WI38 (cell line): ENCODE measurements around the gene GALNT15.

Source experiments
- H3K4me3 ChIP-seq: 2 replicates; pipeline ENCODE4 v1.5.1; 2011; ENCODE audit warnings: low read depth, mild to moderate bottlenecking, control low read depth, low read length
- TF ChIP-seq, protein P1 (sequence below): IDR thresholded peaks from 2 replicates; pipeline ENCODE4 v1.5.1; 2012; ENCODE audit warnings: low read depth, mild to moderate bottlenecking, control low read depth, low read length

The GALNT15 gene

DNA sequence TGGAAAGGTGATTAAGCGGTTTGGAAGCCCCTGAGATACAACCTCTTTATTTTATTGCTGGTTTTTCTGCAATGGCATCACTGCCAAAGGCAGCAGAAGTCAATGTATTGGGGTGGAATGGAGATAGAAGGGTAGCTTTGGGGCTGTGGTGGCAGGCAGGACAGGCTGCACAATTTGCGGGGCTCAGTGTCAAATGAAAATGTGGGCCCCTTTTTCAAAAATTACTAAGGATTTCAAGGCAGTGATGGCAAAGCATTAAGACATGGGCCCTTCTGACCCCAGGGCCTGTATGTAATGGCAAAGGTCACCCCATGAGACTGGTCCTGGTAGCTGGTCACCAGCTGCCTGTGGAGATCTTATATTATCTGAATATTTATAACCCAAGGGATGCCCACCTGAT is 29.3 kb upstream of the GALNT15 start:
- TF ChIP-seq, protein P1, sequence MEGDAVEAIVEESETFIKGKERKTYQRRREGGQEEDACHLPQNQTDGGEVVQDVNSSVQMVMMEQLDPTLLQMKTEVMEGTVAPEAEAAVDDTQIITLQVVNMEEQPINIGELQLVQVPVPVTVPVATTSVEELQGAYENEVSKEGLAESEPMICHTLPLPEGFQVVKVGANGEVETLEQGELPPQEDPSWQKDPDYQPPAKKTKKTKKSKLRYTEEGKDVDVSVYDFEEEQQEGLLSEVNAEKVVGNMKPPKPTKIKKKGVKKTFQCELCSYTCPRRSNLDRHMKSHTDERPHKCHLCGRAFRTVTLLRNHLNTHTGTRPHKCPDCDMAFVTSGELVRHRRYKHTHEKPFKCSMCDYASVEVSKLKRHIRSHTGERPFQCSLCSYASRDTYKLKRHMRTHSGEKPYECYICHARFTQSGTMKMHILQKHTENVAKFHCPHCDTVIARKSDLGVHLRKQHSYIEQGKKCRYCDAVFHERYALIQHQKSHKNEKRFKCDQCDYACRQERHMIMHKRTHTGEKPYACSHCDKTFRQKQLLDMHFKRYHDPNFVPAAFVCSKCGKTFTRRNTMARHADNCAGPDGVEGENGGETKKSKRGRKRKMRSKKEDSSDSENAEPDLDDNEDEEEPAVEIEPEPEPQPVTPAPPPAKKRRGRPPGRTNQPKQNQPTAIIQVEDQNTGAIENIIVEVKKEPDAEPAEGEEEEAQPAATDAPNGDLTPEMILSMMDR: no peak
- H3K4me3 ChIP-seq: no peak overlapping the region

DNA sequence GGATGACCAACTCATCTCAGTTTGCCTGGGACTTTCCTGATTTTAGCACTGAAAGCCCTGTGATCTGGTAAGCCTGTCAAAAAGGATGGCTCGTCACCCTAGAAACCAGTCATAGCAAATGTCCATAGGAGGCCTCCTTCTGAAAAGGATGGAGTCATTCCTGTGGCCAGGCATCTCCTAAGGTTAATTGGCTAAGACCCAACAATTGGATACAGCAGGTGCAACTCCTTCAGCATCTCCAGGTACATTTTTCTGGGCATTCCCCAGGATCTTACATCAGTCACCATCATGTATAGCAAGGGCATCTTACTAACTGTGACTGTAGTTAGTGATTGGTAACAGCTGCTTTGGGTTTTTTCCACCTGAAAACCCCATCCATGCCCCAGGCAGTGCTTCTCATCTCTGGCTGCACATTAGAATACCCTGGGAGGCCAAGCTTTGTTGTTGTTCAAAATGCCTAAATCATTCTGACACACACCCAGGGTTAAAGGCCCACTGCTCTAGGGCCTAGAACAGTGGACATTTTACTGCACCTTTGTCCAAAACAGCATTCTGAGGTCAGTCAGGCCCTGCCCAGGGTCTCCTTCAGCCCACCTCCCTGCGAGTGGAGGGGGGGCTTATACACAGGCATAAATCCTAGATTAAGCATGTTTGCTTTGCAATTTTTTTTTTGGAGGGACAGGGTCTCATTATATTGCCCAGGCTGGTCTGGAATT is 28.3 kb upstream of the GALNT15 start:
- no peak overlapping the region for H3K4me3 ChIP-seq
- TF ChIP-seq, protein P1: no peak

DNA sequence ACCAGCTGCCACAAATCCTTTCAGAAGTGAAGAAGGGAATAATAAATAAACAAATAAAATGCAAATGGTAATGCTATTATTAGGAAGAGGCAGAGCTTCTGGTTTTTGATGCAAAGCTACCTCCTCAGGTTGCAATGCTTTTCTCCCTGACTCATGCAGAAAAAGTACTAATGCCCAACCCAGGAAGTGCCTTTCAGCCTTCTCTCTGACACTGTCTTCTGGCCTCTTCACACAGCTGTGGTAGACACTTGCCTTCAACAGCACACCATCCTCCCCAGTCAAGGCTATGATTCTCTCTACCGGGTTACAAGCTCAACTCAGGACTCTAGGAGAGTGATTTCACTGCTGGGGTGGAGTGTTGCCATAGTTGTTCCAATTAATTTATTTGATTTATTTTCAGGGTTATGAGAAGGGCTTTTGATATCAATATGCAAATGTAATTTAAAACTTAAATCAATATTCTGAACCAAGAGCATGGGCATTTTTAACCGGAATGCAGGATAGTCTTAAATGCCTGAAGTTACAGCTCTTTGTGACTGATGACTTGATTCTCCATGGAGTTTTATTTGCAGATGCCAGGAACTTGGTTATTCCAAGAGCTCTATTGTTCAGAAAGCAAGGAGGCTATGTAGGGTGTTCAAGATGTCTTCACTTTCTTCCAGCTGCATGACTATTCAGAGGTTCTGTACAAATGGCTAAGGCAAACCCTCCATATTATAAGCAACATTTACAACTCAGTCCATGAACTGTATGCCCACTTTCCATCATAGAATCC is 27.1 kb upstream of the GALNT15 start:
- no peak overlapping the region for H3K4me3 ChIP-seq
- TF ChIP-seq, protein P1: no peak

DNA sequence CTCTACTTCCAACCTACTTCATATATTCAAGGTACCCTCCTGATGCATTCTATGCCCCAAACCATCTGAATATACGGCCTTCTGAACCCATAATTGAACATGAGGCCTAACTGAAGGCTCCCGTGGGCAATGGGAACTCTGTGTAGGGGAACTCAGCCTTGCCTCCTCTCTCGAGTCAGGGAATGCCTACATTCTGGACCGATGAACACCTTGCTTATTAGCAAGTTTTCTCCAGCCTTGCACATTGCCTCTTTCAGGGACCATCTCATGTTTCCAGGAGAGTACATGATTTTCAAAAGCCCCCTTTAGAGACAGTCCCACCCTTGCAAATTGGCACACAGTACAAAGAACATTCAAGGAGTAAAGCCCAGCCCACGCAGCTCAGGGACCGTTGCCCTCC is 26.3 kb upstream of the GALNT15 start:
- TF ChIP-seq, protein P1: no peak
- H3K4me3 ChIP-seq: no peak overlapping the region

DNA sequence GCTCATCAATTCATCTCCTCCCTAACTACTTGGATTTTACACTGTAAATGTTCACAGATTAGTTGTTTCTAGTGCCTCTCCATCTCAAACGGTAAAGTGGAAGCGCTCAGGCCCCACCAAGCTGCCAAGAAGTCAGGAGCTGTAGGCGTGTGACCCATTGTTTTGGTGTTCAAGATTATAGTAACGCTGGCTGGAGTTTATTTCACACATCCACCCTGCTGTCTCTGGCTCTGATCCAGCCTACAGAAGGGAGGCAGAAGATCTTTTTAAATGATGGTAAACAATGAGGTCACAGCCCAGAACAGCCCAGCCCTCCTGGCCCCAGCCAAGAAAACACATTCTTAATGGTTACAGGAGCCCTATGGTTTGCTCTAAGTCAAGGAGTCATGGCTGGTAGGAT is 25.7 kb upstream of the GALNT15 start:
- TF ChIP-seq, protein P1: no peak
- no peak overlapping the region for H3K4me3 ChIP-seq

DNA sequence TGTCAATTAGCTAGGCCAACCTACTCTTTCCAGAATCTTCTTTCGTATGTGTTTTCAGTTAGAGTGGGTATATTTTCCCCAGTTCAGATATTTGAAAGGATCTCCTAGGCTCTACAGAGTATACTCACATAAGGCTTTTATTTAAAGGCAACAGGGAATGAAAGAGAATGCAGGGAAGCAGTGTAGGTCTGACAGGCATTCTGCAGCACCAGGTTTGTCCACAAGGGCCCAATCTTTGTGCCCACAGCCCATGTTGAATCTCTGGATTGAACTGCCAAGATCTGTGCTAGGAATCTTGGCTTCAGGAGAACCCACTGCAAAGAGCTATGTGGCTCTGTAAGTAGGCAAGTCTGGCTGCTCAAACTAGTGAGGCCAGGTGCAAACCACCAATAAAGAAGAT is 24.2 kb upstream of the GALNT15 start:
- TF ChIP-seq, protein P1: no peak
- H3K4me3 ChIP-seq: no peak overlapping the region

DNA sequence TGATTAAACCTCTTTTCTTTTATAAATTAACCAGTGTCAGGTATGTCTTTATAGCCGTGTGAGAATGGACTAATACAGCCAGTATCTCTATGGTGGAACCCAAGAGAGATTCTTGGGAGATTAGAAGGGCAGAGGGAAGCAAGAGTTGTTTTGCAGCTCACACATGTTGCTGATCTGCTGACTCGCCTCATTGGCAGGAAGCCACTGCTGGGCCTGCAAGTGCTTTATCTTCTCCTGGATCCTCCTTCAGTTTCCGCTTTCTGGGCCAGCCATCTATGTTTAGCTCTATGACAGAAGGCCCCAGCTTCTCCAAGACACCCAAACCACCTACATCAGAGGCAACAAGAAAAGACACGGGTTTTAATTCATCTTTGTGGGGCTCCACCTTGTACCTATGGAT is 23.4 kb upstream of the GALNT15 start:
- TF ChIP-seq, protein P1: no peak
- H3K4me3 ChIP-seq: no peak overlapping the region
